ENCODE measurements around the gene CCL7. TPM values are rescaled to one million over a fixed set of nuclear protein-coding genes. Genes with fewer than 3 reads are reported as not detected.
A peak's percentile ranks its signal among the peaks of the same experiment; 100 is the strongest.

Gene CCL7
- total and polyA plus RNA-seq, 9 of the 15 experiments (the other 6 are each of a cell fraction or from before 2014, with no cell fraction given) = not detected

GRCh38 chr17:34318474-34318873 is 48.5 kb downstream of the CCL7 start:
- peak; percentile 89 for ATAC-seq
- CTCF ChIA-PET (ENCODE audit: low intra/inter-chr PET ratio) = no interaction called here
- TF ChIP-seq ARHGAP35 (IDR thresholded peaks at IDR 0.05; ENCODE audit: partially characterized antibody) (no peak), CTCF (IDR thresholded peaks at IDR 0.05 in 2 of 3, conservative IDR thresholded peaks at IDR 0.05 in 1 of 3; ENCODE audit: insufficient read depth in 2 of 3, low read depth in 1 of 3, low read length in 3 of 3) (peak; percentile 36 to 54 (median 52)), MEF2D (tag; conservative IDR thresholded peaks at IDR 0.05; ENCODE audit: low read depth) (no peak), ESRRA (IDR thresholded peaks at IDR 0.05; ENCODE audit: borderline replicate concordance, low read depth) (no peak), BCOR (IDR thresholded peaks at IDR 0.05) (no peak), SRF (CRISPR knock-in tag; IDR thresholded peaks at IDR 0.05) (no peak), MYC (IDR thresholded peaks at IDR 0.05; ENCODE audit: low read depth, low read length) (no peak), MYC (CRISPR knock-in tag; IDR thresholded peaks at IDR 0.05; ENCODE audit: borderline replicate concordance, low read depth) (no peak), ZNF184 (CRISPR knock-in tag; IDR thresholded peaks at IDR 0.05) (no peak), MAFF (IDR thresholded peaks at IDR 0.05; ENCODE audit: low read length) (no peak), XRCC4 (IDR thresholded peaks at IDR 0.05; ENCODE audit: extremely low read depth, insufficient read depth, insufficient read length) (no peak), ZNF134 (CRISPR knock-in tag; conservative IDR thresholded peaks at IDR 0.05) (no peak), HLTF (IDR thresholded peaks at IDR 0.05) (no peak), ATF6 (CRISPR knock-in tag; IDR thresholded peaks at IDR 0.05) (no peak), SMAD1 (IDR thresholded peaks at IDR 0.05; ENCODE audit: low read depth, low read length, partially characterized antibody) (no peak), NELFE (IDR thresholded peaks at IDR 0.05; ENCODE audit: insufficient read depth, insufficient read length) (no peak), MBD2 (IDR thresholded peaks at IDR 0.05; ENCODE audit: borderline replicate concordance, low read depth) (no peak), SAFB2 (IDR thresholded peaks at IDR 0.05; ENCODE audit: borderline replicate concordance, low read depth, low read length, severe bottlenecking) (no peak), ZKSCAN1 (IDR thresholded peaks at IDR 0.05; ENCODE audit: low read depth, low read length) (peak; percentile 46; the same call in 1 of the 2 replicates), SIN3A (IDR thresholded peaks at IDR 0.05; ENCODE audit: borderline replicate concordance in 2 of 2, control insufficient read depth in 1 of 2, low read depth in 2 of 2, low read length in 2 of 2) (no peak)

More at GRCh38 chr17:34318474-34318873, 48.5 kb downstream of the CCL7 start:
- H3K27ac ChIP-seq (ENCODE audit: extremely low read depth, low read depth, low read length) = no peak overlapping the region
- 4% methylated on average over 3 of the region's 3 CpGs for WGBS (ENCODE audit: insufficient coverage, low coverage, missing lambda C conversion rate)
- H3K4me3 ChIP-seq = no peak overlapping the region
- DNase-seq (ENCODE audit: extremely low read depth in 1 of 4, low spot score in 3 of 4) (peak; percentile 48 to 59 (median 54)), FAIRE-seq (peak; percentile 15)
- H3K9me3 ChIP-seq (replicated peaks; ENCODE audit: control insufficient read depth, insufficient read depth, low read depth, low read length) = no peaks in the 10 kb centered on the region
- no peaks in the 10 kb centered on the region; a peak in 1 of 5 replicates for H3K4me1 ChIP-seq (replicated peaks in 1 of 2; ENCODE audit: control insufficient read depth in 2 of 2, insufficient read depth in 2 of 2, low read length in 2 of 2)
- POLR2A ChIA-PET = no interaction called here
- intact Hi-C loops (cut with micrococcal nuclease) = loop anchor here (5.0 kb wide), 1 partner anchor 44 kb away; the partner anchor contains the start of gene CCL1
- no peaks in the 10 kb centered on the region for H3K36me3 ChIP-seq (ENCODE audit: control insufficient read depth, insufficient read depth, low read length)
- H4K20me1 ChIP-seq (replicated peaks; ENCODE audit: control insufficient read depth, insufficient read depth, low read length) = no peaks in the 10 kb centered on the region
- H2AFZ ChIP-seq (ENCODE audit: low read depth, low read length) = no peak overlapping the region
- in situ Hi-C loops (cut with MboI) = no loop called here
- no TSS peak for BruUV-seq (replicated peaks)
- H3K9ac ChIP-seq (ENCODE audit: insufficient read depth in 1 of 2, low read depth in 2 of 2, low read length in 2 of 2) = no peak overlapping the region
- H3K27me3 ChIP-seq (ENCODE audit: control insufficient read depth in 2 of 2, insufficient read depth in 2 of 2, low read length in 2 of 2) = no peaks in the 10 kb centered on the region
- H3K9me1 ChIP-seq (ENCODE audit: control insufficient read depth, insufficient read depth, low read length) = no peaks in the 10 kb centered on the region
- no peak overlapping the region for H3K4me2 ChIP-seq (ENCODE audit: insufficient read depth, low read length)
- no peaks in the 10 kb centered on the region for H3K79me2 ChIP-seq (ENCODE audit: control insufficient read depth, insufficient read depth, low read length)
